Activated CD4-positive, CD25-positive, alpha-beta regulatory T cell treated with anti-CD3 and anti-CD28 coated beads, Interleukin-2, amount 50 U/mL, for 24 hours (primary cell): ENCODE results near the gene FLT1.

ENCODE experiments used
- ATAC-seq, 2 donors: fragments of 150-1000 bp; cut with Tn5 transposase; one replicate each; pipeline ENCODE4 v1.10.0; 2021; ENCODE audit warnings: mild to moderate bottlenecking in 1 of 2, moderate library complexity in 1 of 2

The FLT1 gene

GRCh38 chr13:28421676-28422410 lies 73.1 kb downstream of the FLT1 start:
- no peak for ATAC-seq

GRCh38 chr13:28420704-28421103 lies 74.2 kb downstream of the FLT1 start:
- ATAC-seq, result no peak

- ATAC-seq, result no peak
Observed at GRCh38 chr13:28415994-28416421, 78.9 kb downstream of the FLT1 start.

- ATAC-seq, result no peak
Observed at GRCh38 chr13:28413999-28414398, 80.9 kb downstream of the FLT1 start.

GRCh38 chr13:28412981-28413380 lies 81.9 kb downstream of the FLT1 start:
- ATAC-seq, result no peak

GRCh38 chr13:28411831-28412353 lies 83.0 kb downstream of the FLT1 start:
- no peak for ATAC-seq

GRCh38 chr13:28410096-28410495 lies 84.8 kb downstream of the FLT1 start:
- no peak for ATAC-seq

- ATAC-seq, result no peak
Observed at GRCh38 chr13:28409648-28410047, 85.3 kb downstream of the FLT1 start.

- no peak for ATAC-seq
Observed at GRCh38 chr13:28408863-28409262, 86.1 kb downstream of the FLT1 start.

GRCh38 chr13:28408235-28408848 lies 86.6 kb downstream of the FLT1 start:
- ATAC-seq, result no peak

GRCh38 chr13:28406733-28407266 lies 88.1 kb downstream of the FLT1 start:
- no peak for ATAC-seq

GRCh38 chr13:28402057-28402381 lies 92.9 kb downstream of the FLT1 start:
- no peak for ATAC-seq

GRCh38 chr13:28401303-28402056 lies 93.4 kb downstream of the FLT1 start:
- ATAC-seq, result no peak

GRCh38 chr13:28396053-28396452 lies 98.9 kb downstream of the FLT1 start:
- no peak for ATAC-seq

GRCh38 chr13:28394422-28394821 lies 100.5 kb downstream of the FLT1 start:
- no peak for ATAC-seq

GRCh38 chr13:28392896-28393505 lies 101.9 kb downstream of the FLT1 start:
- no peak for ATAC-seq

- ATAC-seq, result no peak
Observed at GRCh38 chr13:28392428-28392827, 102.5 kb downstream of the FLT1 start.

- no peak for ATAC-seq
Observed at GRCh38 chr13:28387740-28388501, 107.0 kb downstream of the FLT1 start.

- no peak for ATAC-seq
Observed at GRCh38 chr13:28385362-28385761, 109.6 kb downstream of the FLT1 start.

- no peak for ATAC-seq
Observed at GRCh38 chr13:28384789-28385188, 110.1 kb downstream of the FLT1 start.

GRCh38 chr13:28380319-28380718 lies 114.6 kb downstream of the FLT1 start:
- no peak for ATAC-seq
